ENCODE results near the gene SUPT5H. TPM values are rescaled to one million over a fixed set of nuclear protein-coding genes. Genes with fewer than 3 reads are reported as not detected.

Gene SUPT5H
- total and polyA plus RNA-seq, 2 of the 13 experiments (the other 11 are each of a cell fraction or from before 2014, with no cell fraction given): 48.2 to 51.7 TPM

DNA sequence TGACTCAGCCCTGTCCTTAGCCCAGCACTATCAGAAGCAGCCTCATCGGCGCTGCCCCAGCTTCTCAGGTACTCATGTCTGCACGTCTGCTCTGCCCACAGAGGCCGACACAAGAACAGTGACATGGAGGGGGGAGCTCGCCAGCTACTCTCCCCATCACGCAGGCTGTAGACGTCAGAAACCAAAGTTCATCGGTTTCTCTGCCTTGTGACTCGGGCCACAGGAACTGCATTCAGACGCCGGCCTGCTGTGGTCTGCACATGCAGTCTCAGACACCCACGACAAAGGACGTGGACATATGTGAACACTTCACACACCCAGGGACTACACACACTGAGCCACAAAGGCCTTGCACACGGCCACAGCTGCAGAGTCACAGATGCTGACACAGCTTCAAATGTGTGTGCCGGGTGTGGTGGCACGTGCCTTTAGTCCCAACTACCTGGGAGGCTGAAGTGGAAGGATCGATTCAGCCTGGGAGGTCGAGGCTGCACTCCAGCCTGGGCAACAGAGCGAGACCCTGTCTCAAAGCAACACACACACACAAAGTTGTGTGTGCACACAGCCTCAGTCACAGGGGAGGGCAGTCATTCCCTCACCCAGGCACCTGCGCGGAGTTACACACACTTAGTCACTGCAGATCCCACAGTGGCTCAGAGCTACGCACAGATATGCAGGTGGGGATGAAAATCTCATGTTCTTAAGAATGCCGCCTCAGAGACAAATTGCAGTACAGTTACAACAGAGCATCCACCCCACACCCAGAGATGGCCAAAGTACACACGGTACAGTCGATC lies 43.6 kb upstream of the SUPT5H start (continued):
- TF ChIP-seq ZNF512B (CRISPR knock-in tag; IDR thresholded peaks at IDR 0.05; ENCODE audit: borderline replicate concordance) (no peak), DMTF1 (CRISPR knock-in tag; IDR thresholded peaks at IDR 0.05) (0 out of 2 replicates have a peak, but pooled peaks have one; percentile 44), POLR2AphosphoS5 (IDR thresholded peaks at IDR 0.05; ENCODE audit: low read depth, low read length) (peak; percentile 98), ZNF549 (CRISPR knock-in tag; IDR thresholded peaks at IDR 0.05) (no peak), THAP11 (CRISPR knock-in tag; IDR thresholded peaks at IDR 0.05) (peak; percentile 57; the same call in 1 of the 2 replicates), ZNF607 (CRISPR knock-in tag; IDR thresholded peaks at IDR 0.05; ENCODE audit: borderline replicate concordance) (peak; percentile 82), MLLT10 (CRISPR knock-in tag; IDR thresholded peaks at IDR 0.05) (no peak), SRF (IDR thresholded peaks at IDR 0.05; ENCODE audit: low read depth, low read length) (no peak), TBP (CRISPR knock-in tag; IDR thresholded peaks at IDR 0.05) (no peak), PRPF4 (IDR thresholded peaks at IDR 0.05; ENCODE audit: low read depth, low read length, poor library complexity, severe bottlenecking) (no peak), ZSCAN20 (CRISPR knock-in tag; IDR thresholded peaks at IDR 0.05; ENCODE audit: borderline replicate concordance) (no peak)
- TF ChIP-seq, protein P1, sequence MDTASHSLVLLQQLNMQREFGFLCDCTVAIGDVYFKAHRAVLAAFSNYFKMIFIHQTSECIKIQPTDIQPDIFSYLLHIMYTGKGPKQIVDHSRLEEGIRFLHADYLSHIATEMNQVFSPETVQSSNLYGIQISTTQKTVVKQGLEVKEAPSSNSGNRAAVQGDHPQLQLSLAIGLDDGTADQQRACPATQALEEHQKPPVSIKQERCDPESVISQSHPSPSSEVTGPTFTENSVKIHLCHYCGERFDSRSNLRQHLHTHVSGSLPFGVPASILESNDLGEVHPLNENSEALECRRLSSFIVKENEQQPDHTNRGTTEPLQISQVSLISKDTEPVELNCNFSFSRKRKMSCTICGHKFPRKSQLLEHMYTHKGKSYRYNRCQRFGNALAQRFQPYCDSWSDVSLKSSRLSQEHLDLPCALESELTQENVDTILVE (CRISPR knock-in tag; IDR thresholded peaks at IDR 0.05): peak; percentile 24; the same call in 1 of the 2 replicates
- TF ChIP-seq, protein P2, sequence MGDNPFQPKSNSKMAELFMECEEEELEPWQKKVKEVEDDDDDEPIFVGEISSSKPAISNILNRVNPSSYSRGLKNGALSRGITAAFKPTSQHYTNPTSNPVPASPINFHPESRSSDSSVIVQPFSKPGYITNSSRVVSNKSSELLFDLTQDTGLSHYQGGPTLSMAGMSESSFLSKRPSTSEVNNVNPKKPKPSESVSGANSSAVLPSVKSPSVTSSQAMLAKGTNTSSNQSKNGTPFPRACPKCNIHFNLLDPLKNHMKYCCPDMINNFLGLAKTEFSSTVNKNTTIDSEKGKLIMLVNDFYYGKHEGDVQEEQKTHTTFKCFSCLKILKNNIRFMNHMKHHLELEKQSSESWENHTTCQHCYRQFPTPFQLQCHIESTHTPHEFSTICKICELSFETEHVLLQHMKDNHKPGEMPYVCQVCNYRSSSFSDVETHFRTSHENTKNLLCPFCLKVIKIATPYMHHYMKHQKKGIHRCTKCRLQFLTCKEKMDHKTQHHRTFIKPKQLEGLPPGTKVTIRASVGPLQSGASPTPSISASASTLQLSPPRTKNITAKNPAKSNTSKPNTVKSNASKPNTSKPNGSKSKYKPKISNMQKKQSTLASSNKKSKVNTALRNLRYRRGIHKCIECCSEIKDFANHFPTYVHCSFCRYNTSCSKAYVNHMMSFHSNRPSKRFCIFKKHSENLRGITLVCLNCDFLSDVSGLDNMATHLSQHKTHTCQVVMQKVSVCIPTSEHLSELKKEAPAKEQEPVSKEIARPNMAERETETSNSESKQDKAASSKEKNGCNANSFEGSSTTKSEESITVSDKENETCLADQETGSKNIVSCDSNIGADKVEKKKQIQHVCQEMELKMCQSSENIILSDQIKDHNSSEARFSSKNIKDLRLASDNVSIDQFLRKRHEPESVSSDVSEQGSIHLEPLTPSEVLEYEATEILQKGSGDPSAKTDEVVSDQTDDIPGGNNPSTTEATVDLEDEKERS (CRISPR knock-in tag; IDR thresholded peaks at IDR 0.05): peak; percentile 79
- TF ChIP-seq, protein P3, sequence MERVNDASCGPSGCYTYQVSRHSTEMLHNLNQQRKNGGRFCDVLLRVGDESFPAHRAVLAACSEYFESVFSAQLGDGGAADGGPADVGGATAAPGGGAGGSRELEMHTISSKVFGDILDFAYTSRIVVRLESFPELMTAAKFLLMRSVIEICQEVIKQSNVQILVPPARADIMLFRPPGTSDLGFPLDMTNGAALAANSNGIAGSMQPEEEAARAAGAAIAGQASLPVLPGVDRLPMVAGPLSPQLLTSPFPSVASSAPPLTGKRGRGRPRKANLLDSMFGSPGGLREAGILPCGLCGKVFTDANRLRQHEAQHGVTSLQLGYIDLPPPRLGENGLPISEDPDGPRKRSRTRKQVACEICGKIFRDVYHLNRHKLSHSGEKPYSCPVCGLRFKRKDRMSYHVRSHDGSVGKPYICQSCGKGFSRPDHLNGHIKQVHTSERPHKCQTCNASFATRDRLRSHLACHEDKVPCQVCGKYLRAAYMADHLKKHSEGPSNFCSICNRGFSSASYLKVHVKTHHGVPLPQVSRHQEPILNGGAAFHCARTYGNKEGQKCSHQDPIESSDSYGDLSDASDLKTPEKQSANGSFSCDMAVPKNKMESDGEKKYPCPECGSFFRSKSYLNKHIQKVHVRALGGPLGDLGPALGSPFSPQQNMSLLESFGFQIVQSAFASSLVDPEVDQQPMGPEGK (CRISPR knock-in tag; IDR thresholded peaks at IDR 0.05): peak; percentile 99
- TF ChIP-seq, protein P4, sequence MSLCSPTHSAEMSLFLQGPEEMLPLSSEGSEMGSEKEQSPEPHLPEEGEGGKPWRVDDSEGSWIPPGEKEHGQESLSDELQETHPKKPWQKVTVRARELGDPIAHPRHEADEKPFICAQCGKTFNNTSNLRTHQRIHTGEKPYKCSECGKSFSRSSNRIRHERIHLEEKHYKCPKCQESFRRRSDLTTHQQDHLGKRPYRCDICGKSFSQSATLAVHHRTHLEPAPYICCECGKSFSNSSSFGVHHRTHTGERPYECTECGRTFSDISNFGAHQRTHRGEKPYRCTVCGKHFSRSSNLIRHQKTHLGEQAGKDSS (CRISPR knock-in tag; IDR thresholded peaks at IDR 0.05; ENCODE audit: borderline replicate concordance, low read depth): peak; percentile 56; the same call in 1 of the 2 replicates
